Skeletal muscle satellite cell (primary cell): Measurements from ENCODE around the gene NT5C1A.

Experiments used
- H3K27me3 ChIP-seq: 2 replicates; pipeline ENCODE4 v1.7.0; 2013; ENCODE audit warnings: low read length; ENCODE audit not compliant: control insufficient read depth, insufficient read depth
- H3K36me3 ChIP-seq: 2 replicates; pipeline ENCODE4 v1.7.0; 2013; ENCODE audit warnings: mild to moderate bottlenecking, control low read depth, low read length; ENCODE audit not compliant: insufficient read depth
- H3K4me1 ChIP-seq: 2 replicates; pipeline ENCODE4 v1.7.0; 2013; ENCODE audit warnings: low read length; ENCODE audit not compliant: control insufficient read depth, insufficient read depth
- H3K4me2 ChIP-seq: 2 replicates; pipeline ENCODE4 v1.7.0; 2013; ENCODE audit warnings: mild to moderate bottlenecking, low read length
- H3K4me3 ChIP-seq: 2 replicates; pipeline ENCODE4 v1.7.0; 2013; ENCODE audit warnings: low read length
- H3K9ac ChIP-seq: 2 replicates; pipeline ENCODE4 v1.7.0; 2013; ENCODE audit warnings: mild to moderate bottlenecking, low read depth, low read length, moderate library complexity
- H3K9me3 ChIP-seq: replicated peaks from 2 replicates; pipeline ENCODE4 v1.7.0; 2013; ENCODE audit warnings: mild to moderate bottlenecking, control low read depth, low read length

The NT5C1A gene

GRCh38 chr1:39675220-39675619 is 3.3 kb upstream of the NT5C1A start:
- Histone ChIP-seq H3K4me2 (no peak overlapping the region), H3K36me3 (no peaks in the 10 kb centered on the region), H3K27me3 (peaks cover 40% of the 10 kb centered on the region), H3K9me3 (no peaks in the 10 kb centered on the region), H3K4me1 (peaks cover 20% of the 10 kb centered on the region), H3K9ac (no peak overlapping the region), H3K4me3 (no peak overlapping the region)

- Histone ChIP-seq H3K27me3 (peaks cover 57% of the 10 kb centered on the region), H3K9me3 (no peaks in the 10 kb centered on the region), H3K4me3 (no peak overlapping the region), H3K4me2 (no peak overlapping the region), H3K4me1 (peaks cover 14% of the 10 kb centered on the region), H3K36me3 (no peaks in the 10 kb centered on the region), H3K9ac (no peak overlapping the region)
Measured at GRCh38 chr1:39673215-39673614, 1.3 kb upstream of the NT5C1A start.

- H3K9ac ChIP-seq: no peak overlapping the region
- peaks cover 60% of the 10 kb centered on the region for H3K27me3 ChIP-seq
- H3K36me3 ChIP-seq: no peaks in the 10 kb centered on the region
- H3K4me1 ChIP-seq: peaks cover 14% of the 10 kb centered on the region
- peak overlapping the region; percentile 91 for H3K4me2 ChIP-seq
- no peaks in the 10 kb centered on the region for H3K9me3 ChIP-seq
- H3K4me3 ChIP-seq: peak overlapping the region; percentile 69
Measured at GRCh38 chr1:39672551-39672947, 642 bp upstream of the NT5C1A start.

GRCh38 chr1:39671433-39671792 is 494 bp downstream of the NT5C1A start:
- peak overlapping the region; percentile 91 for H3K4me2 ChIP-seq
- H3K4me1 ChIP-seq: peaks cover 9% of the 10 kb centered on the region
- peak overlapping the region; percentile 69 for H3K4me3 ChIP-seq
- no peak overlapping the region for H3K9ac ChIP-seq
- no peaks in the 10 kb centered on the region for H3K9me3 ChIP-seq
- no peaks in the 10 kb centered on the region for H3K36me3 ChIP-seq
- peaks cover 68% of the 10 kb centered on the region for H3K27me3 ChIP-seq

- Histone ChIP-seq H3K4me3 (no peak overlapping the region), H3K4me2 (no peak overlapping the region), H3K9ac (no peak overlapping the region), H3K27me3 (peaks cover 72% of the 10 kb centered on the region), H3K4me1 (peaks cover 9% of the 10 kb centered on the region), H3K36me3 (no peaks in the 10 kb centered on the region), H3K9me3 (no peaks in the 10 kb centered on the region)
Measured at GRCh38 chr1:39670689-39671088, 1.2 kb downstream of the NT5C1A start.

GRCh38 chr1:39668894-39669293 is 3.0 kb downstream of the NT5C1A start:
- Histone ChIP-seq H3K4me2 (no peak overlapping the region), H3K9me3 (no peaks in the 10 kb centered on the region), H3K4me3 (no peak overlapping the region), H3K4me1 (peaks cover 9% of the 10 kb centered on the region), H3K27me3 (peaks cover 75% of the 10 kb centered on the region), H3K9ac (no peak overlapping the region), H3K36me3 (no peaks in the 10 kb centered on the region)

GRCh38 chr1:39668111-39668510 is 3.8 kb downstream of the NT5C1A start:
- H3K9me3 ChIP-seq: no peaks in the 10 kb centered on the region
- no peak overlapping the region for H3K9ac ChIP-seq
- no peaks in the 10 kb centered on the region for H3K36me3 ChIP-seq
- no peak overlapping the region for H3K4me2 ChIP-seq
- H3K27me3 ChIP-seq: peaks cover 74% of the 10 kb centered on the region
- H3K4me3 ChIP-seq: no peak overlapping the region
- H3K4me1 ChIP-seq: peaks cover 9% of the 10 kb centered on the region

GRCh38 chr1:39666772-39667171 is 5.1 kb downstream of the NT5C1A start:
- Histone ChIP-seq H3K4me3 (no peak overlapping the region), H3K36me3 (no peaks in the 10 kb centered on the region), H3K4me2 (no peak overlapping the region), H3K27me3 (peaks cover 79% of the 10 kb centered on the region), H3K9ac (no peak overlapping the region), H3K4me1 (peaks cover under 1% of the 10 kb centered on the region), H3K9me3 (no peaks in the 10 kb centered on the region)

- Histone ChIP-seq H3K9ac (no peak overlapping the region), H3K27me3 (peaks cover 55% of the 10 kb centered on the region)
Measured at GRCh38 chr1:39663559-39663958, 8.3 kb downstream of the NT5C1A start.

GRCh38 chr1:39662861-39663260 is 9.0 kb downstream of the NT5C1A start:
- H3K36me3 ChIP-seq: no peaks in the 10 kb centered on the region

More at GRCh38 chr1:39663559-39663958, 8.3 kb downstream of the NT5C1A start:
- Histone ChIP-seq H3K36me3 (no peaks in the 10 kb centered on the region), H3K4me3 (no peak overlapping the region), H3K9me3 (no peaks in the 10 kb centered on the region), H3K4me2 (no peak overlapping the region), H3K4me1 (no peaks in the 10 kb centered on the region)

GRCh38 chr1:39659538-39659937 is 12.4 kb downstream of the NT5C1A start:
- Histone ChIP-seq H3K4me3 (no peak overlapping the region), H3K27me3 (peaks cover 50% of the 10 kb centered on the region), H3K9me3 (no peaks in the 10 kb centered on the region), H3K4me1 (no peaks in the 10 kb centered on the region), H3K9ac (no peak overlapping the region), H3K4me2 (no peak overlapping the region), H3K36me3 (no peaks in the 10 kb centered on the region)

More at GRCh38 chr1:39662861-39663260, 9.0 kb downstream of the NT5C1A start:
- Histone ChIP-seq H3K27me3 (peaks cover 48% of the 10 kb centered on the region), H3K9me3 (no peaks in the 10 kb centered on the region), H3K4me2 (no peak overlapping the region), H3K4me3 (no peak overlapping the region), H3K4me1 (no peaks in the 10 kb centered on the region), H3K9ac (no peak overlapping the region)

GRCh38 chr1:39659110-39659509 is 12.8 kb downstream of the NT5C1A start:
- Histone ChIP-seq H3K27me3 (peaks cover 54% of the 10 kb centered on the region), H3K9me3 (no peaks in the 10 kb centered on the region)

More at GRCh38 chr1:39659110-39659509, 12.8 kb downstream of the NT5C1A start:
- no peaks in the 10 kb centered on the region for H3K4me1 ChIP-seq
- H3K4me3 ChIP-seq: no peak overlapping the region
- H3K36me3 ChIP-seq: no peaks in the 10 kb centered on the region
- H3K9ac ChIP-seq: no peak overlapping the region
- H3K4me2 ChIP-seq: no peak overlapping the region
